HT1080 (cell line): ENCODE measurements around the gene ISG20L2. TPM values are rescaled to one million over a fixed set of nuclear protein-coding genes. Genes with fewer than 3 reads are reported as not detected.

Source experiments
- DNase-seq: peaks from one replicate; pipeline ENCODE4 v3.0.0-alpha.2; 2015; ENCODE audit warnings: low read depth
- total RNA-seq: library from RNA; depleted of rRNA; stranded (reverse); fragments of >200 nt; shearing (Covaris generic); gene quantifications from 2 replicates; pipeline ENCODE4 v1.2.3, GENCODE V29; 2014

ISG20L2 gene
- total RNA-seq, 1 experiment from 2014 or later: 39.8 TPM

DNA sequence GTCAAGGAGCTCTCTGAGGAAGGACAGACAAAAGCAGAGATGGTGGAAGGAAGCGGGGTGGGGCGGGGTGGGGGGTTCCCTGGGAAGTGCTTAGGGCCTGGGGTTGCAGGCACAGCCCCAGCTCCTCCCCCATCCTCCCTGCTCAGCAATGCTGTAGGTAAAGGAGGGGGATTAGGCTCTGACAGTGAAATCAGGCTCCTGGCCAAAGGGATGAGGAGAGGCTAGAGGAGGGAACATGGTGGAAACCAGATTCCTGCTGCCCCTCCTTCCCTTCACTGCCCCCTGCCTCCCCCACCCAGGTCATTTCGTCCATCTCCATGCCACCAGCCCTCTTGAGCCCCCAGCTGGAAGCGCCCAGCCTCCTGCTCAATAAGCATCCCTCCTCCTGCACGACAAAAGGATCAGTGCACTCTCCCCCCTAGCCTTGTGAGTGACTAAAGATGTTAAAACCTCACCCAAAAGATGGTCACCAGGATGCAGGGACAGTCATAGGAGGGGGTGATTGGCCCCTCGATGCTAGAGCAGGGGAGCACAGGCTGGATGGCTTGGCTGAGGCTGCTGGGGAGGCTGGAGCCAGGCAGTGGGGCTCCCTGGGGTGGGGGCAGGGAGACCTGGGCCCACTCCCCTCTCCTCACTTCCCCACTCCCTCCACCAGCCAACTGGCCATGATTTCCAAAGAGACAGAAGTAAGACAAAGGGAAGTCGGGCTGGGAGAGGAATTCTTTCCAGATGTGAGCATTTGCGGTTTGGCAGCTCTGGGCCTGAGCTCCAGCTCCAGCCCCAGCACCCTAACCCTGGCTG is 20.9 kb downstream of the ISG20L2 start:
- DNase-seq: no peak

DNA sequence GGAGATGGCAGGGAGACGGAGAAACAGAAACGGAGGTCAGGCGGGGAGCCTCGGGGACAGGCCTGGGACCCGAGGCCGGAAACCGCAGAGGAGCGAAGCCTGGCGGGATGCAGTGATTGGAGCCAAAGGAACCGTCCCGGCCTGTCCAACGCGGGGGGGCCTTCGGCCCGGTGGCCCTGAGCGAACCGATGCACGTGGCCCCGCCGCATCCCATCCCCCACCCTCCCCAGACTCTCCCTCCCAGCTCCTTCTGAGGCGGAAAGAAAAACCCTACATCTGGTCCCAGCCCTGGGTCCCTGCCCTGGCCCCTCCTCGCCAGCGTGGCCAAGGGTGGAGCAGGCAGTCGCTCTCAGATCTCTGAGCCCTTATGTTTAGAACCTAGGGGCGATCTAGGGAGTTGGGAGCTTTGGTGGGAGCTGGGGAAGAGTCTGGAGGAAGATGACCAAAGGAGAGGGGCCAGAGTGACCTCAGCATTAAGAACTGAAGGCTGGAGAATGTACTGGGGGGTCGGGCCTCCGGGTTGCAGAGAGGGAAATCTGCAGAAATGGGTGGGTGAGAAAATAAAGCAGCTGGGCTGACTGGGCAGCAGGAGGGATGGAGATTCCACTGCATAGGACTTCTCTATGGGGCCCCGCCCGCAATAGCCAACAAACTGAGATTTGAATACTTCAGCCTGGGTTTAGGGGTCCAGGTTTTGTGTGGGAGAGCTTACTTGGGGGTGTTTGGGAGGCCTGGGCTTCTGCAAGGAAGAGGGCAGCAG is 21.7 kb downstream of the ISG20L2 start:
- no peak for DNase-seq

DNA sequence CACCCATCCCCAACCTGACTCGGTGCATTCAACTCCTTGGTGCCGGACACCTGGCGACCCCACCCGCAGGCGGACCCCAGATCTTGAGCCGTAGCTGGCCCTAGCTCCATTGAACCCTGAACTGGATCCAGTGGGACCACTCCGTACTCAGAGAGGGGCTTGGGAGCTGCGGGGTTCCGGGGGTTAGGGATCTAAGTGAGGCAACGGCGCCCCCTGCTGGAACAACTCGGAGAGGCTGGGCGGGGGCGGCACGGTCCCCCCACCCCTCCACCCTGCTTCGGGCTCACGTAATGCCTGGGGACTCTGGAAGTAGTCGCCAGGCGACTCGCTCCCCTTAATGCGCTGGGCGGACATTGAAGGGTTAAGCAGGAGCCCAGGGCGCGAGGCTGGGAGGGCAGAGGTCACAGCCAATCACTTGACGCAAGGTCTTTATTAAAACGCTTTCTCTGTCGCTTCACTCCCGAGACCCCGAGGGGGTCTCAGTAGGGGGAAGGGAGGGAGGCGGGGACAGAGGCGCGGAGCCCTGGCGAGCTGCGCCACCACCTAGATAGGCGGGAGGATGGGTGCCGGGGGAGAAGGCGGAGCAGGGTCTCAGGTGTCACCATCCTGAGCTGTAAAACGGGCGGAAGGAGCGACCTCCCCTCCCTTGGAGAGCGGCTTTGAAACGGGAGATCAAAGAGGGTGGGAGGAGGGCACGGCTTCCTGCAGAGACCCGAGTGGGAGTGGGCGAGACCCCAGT is 22.5 kb downstream of the ISG20L2 start:
- DNase-seq: peak; percentile 37

DNA sequence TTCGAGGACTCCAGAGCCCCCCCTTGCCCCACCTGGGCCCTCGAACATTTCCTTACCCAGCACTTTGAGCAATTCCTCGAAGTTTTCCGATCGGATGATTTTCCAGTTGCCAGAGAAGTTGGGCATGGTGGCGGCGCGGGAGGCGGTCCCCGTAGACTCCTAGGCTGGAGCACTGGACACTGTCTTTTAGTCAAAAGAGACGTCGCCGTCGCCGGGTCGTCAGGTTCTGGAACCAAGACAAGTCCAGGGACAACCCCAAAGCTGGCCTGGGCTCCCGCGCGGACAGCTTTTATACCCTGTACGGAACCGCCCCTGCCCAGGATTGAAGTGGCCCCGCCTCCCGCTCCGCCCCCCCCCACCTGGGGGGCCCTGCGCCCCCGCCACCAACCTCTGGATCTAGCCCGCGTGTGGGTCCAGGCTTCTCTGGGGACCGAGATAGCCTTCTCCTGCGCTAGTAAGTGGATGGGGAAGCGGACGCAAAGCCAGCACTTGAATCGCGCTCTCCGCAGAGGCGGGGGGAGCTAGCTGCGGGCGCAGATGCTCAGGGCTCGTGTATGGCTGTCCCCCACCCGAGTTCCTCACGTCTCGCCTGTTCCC is 23.1 kb downstream of the ISG20L2 start, which contains the start of gene CRABP2:
CRABP2 (minus strand) TSS at position 263 of the 597 bp plus-strand sequence; CDS start at position 126, 137 bp downstream.
- DNase-seq: no peak

DNA sequence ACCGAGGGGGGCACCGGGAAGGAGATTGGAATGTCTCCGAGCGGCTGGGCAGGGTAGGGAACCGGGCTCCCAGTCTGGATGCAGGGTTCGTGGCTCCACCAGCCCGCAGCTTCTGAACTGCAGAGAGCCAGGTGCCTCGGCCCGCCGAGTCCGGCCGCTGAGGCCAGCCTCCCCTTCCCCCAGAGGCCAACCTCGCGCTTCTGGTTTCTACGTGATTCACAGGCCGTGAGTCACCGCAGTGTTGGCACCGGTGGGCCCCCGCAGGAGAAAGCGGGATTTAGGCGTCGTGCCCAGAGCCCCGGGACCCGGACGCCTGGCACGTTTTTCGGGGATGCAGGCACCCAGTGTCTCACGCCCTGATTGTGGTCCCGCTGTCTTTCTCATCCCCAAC is 23.6 kb downstream of the ISG20L2 start:
- peak; percentile 79 for DNase-seq

DNA sequence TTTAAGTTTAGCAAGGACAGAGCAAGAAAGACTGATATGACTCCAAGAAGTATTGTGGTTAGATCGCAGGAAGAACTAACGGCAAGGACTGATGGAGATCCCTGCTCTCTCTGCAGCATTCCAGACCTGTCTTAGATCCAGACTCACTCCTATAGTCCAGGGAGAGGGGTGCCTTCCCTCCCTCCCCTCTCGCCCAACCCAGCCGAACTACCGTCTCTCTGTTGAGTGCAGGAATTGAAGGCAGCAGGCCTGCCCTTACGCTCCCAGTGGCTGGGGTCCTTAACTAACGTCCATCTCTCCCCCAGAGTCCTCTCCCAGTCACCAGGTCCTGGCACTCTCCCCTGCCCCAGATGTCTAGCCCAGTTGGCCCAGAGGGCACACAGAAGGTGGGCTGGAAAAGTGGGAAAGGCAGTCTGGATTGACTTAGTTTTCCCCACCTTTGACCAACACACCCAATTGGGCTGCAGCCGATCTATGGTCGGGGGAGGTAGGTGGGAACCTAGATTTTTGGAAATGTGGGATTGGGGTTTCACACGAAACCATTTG is 24.3 kb downstream of the ISG20L2 start:
- DNase-seq: no peak

DNA sequence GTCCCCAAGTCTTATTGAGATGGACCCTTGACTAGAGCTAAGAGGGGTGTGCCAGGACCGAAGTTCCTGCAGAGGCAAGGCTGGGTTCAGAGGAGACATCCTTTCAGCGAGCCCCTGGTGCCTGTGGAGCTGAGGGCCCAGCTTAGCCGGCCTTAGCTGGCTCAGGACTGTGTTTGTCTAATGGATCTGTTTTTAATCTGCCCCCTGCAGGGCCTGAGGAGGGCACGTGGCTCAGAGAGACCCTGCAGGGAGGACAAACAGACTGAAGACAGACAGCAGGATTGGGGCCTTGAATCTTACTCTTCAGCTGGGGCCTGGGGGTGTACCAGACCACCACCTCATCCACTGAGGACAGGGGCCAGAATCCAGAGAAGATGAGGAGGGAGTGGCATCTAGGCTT is 24.8 kb downstream of the ISG20L2 start:
- DNase-seq: no peak

DNA sequence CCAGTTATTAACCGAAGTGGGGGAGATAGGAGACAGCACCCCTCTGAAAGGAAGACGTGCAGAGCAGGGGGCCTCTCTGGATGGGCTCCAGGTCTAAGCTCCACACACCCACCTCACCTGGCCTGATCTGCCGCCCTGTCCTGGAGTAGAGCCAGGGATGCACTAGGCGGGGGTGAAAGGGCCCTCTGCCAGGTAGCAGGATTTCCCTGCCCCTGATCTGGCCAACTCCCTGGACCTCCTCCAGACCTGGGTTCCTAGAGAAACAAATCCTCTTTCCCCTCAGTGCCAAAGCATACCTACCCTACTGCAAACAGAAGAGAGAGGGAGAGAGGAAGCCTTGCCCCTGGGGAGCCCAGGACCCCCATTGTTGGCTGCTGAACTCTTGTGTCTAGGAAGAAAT is 25.2 kb downstream of the ISG20L2 start:
- DNase-seq: no peak

DNA sequence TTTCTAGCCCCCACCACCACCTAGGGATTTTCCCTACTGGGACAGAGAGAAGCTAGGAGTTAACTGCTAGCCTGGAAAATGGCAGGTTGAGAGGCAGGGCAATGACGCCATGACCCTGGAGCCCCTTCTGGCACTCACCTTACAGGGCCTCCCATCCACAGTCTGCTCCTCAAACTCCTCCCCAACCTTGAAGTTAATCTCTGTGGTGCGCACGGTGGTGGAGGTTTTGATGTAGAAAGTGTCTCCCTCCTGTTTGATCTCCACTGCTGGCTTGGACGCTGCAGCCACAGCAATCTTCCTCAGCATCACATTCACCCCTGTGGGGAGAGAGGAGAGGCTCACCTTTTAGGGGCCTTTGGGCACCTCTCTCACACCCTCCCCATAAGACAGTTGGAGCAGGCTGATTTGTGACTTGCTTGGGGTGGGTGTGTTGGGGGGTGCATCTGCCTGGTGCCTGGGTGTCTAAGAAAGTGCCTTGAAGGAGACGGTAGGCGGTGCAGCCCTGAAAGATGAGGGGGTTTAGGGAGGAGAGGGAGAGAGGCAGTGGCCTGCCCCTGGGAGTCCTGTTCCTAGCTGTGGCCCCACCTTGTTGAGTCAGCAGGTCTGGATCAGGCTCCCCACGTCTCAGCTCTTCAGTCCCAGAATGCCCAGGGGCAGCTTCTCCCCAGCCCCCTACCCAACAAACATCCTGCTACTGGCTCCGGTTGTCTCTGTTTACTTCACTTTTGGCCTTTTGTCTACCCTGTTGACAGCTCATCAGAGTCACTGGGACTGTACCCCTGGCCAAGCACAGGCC is 27.6 kb downstream of the ISG20L2 start:
- no peak for DNase-seq

DNA sequence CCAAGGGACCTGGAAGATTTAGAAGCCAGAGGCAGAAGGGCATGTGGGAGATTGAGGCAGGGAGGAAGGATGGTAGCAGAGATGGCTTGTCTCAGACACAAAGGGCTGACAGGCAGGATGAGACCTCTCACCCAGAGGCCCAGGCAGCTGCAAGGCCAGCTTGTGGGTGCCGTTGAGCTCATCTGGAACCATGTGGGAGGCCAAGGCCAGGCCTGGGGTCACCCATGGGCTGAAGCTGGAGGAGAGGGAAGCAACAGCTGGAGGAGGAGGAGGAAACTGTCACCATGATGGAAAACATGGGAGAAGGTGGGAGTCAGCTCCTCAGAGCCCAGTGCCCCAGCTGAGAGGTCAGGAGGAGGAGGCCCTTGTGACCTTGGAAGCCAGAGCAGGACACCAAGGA is 29.6 kb downstream of the ISG20L2 start:
- DNase-seq: no peak

DNA sequence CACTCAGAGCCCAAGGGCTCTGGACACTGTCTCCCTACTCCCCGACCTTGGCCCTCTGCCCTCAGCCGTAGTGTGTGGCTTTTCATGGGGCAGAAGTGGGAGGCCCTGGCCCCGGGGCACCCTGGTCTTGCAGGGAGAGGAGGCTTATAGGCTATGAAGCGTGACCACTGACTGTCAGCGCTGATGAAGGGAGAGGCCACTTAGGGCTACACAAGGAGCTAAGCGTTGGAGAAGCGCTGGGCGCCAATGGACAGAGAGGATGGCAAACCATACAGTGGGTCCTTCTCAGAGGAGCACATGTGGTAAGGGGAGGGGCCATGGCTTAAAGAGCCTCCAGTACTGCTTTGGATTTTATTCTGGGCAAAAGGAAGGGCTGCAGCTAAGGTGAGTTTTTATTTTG is 31.1 kb downstream of the ISG20L2 start:
- DNase-seq: no peak

DNA sequence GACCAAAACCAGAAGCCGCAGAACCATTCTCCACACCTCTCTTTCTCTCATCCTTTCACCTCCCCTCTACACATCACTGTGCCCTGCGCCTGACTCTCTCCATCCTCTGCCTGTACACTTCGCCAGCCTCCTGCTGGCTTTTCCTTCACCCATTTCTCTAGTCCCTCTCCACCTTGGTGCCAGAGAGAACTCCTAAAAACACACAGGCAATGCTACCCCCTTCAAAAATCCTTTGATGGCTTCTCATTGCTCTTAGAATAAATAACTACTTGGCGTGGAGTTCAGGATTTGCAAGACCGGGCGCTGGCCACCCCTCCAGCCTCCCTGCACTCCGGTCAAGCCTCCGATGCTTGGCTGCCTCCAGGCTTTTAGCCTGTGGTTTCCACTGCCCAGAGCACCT is 31.8 kb downstream of the ISG20L2 start:
- no peak for DNase-seq

DNA sequence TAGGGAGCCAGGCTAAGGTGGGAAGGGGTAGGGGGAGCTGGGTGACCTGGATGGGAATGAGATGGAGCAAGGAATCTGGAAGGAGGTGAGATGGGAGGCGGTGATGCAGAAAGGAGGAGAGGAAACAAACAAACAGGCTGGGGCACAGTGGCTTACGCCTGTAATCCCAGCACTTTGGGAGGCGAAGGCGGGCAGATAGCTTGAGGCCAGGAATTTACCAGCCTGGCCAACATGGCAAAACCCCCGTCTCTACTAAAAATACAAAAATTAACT is 33.9 kb downstream of the ISG20L2 start:
- DNase-seq: no peak

DNA sequence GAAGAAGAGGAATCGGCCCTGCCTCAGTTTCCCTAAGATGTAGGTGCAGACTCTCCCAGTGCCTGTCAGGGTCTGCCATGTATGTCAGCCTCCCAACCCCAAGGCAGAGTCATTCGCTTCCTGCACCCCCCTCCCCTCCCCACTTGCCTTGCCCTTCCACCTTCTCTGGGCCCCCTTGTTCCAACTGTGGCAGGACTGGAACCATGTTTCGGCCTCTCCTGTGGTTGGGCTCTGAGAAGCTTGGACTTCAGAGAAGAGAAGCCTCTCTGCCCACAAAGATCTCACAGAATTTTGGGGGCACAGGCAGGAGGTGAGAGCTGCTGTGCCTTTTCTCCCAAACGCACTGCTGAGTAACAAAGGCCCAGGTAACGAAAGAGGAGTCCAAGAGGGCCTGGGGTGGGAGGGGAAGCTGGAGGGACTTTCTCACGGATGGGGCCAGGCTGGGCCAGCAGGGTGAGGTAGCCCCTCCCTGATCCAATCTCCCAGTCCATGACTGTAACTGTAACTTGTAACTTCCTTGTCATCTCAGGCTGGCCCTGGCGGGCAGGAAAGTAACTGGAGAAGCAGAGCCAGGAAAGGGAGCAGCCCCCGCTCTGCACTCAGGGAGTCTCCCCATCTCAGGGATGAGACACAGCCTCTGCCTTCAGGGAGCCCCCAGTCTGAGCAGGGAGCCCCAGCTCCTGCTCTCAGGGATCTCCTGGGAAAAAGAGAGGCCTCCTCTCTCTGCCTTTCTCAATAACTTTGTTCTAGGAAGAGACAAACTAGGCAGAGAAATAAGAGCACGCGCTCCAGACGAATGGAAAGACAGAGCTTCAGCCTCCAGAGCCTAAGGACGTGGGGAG is 34.5 kb downstream of the ISG20L2 start:
- DNase-seq: no peak

DNA sequence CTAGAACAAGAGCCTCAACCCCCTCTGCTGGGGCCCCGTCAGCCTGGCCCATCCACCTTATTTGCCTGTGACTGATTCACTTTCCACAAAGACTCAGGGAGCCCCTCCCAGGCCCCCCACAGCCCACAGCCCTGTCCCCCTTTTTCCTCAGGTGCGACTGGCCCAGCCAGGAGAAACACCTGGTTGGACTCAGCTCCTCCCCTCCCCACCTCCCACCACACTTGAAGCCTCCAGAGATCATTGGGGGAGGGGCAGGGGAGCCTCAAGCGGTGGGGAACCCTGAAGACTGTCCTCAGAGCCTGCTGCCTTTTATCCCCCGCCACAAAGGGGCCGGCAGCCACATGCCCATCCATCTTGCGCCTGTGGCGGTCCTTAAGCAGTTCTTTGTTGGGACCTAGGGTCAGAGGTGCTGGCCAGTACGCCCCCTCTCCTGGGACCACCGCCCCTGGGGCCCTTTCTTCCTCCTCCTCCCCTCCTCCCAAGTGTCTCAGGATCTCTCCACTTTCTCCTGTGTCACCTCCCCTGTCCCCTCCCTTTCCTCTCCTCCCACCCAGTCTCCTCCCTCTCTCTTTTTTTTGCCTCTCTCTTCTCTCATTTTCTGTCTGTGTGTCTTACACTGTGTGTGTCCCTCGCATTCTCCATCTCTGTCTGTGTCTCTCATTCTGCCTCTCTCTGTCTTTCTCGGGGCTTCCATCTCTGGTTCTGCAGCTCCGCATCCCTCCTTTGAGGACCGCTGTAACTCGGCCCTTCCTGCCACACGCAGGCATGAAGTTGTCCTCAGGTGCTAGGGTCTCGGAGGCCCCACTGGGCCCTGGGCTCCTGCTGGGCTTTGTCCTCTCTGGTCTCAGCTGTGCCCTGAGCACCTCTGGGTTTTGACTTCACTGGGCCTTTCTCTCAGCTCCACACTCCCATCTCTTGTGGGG is 35.4 kb downstream of the ISG20L2 start:
- DNase-seq: no peak

DNA sequence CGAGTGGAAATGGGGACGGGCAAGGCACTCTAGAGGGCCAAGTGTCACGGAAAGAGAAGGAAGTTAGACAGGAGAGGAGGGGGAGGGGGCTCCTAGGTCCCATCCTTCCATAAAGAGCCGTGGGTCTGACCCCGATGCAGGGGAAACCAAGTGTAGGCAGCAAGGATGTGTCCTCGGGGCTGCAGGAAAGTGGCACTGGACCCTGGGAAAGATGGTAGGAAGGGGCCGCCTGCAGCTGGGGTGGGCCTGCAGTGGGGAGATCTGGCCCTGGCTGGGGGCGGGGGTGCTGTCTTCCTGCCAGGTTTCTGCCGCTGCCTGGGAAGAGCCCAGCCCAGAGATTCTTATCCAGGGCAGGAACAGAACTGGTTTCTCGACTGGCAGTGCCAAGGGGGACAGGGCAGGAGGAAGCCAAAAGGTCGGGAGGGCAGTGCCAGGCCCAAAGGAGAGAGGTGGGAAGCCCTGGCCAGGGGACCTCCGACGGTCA is 36.1 kb downstream of the ISG20L2 start:
- DNase-seq: no peak

DNA sequence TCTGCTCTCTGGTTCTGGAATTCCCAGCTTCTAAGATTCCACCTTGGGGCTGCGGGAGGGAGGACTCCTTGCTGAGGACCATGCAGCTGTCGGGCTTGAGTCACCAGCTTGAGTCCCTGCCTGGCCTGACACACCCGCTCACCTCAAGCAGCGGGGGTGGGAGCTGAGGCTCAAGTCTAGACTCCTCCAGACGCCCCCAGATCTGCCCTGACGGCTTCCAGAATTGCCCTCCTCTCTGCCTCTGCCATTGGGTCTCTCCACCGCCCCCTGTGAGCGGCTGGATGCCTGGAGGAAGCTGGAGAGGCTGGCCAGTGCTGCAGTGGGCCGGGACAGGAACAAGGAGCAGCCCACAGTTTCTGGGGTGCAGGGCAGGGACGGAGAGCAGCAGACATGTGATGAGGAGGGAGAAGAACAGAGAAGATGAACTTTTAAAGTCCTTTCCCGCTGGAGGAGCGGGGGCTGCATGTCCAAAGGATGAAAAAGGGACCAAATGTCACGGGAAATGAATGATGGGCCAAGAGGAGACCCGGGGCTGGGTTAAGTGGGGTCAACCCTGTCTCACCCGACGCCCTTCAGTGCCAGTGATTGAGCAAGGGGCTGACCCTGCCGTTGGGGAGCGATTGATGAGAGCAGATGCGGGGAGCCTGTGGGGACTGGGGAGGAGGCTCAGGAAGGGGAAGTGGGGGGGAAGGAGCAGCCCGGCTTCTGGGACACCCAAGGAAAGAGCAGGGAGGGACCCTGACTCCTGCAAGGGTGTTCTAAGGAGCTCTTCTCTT is 36.7 kb downstream of the ISG20L2 start:
- DNase-seq: peak; percentile 52

DNA sequence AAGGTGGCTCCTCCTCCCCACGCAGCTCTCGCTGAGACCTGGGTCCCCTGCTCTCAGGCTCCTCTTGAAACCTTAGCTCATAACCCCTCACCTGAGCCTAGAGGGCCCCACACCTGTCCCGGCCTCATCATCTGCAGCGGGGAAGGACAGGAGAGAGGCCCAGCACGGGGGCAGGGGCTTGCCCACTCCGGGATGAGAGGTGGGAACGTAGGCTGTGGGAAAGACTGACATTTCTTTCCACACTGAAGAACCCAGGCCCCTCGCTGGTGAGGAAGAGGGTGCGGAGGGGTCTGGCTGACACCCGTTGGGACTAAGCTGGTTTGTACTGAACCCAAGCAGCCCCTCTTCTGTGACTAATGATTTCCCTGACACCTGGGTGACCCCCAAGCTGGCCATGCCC is 37.4 kb downstream of the ISG20L2 start:
- DNase-seq: no peak
